GOT3 (cell line): ENCODE measurements around the gene MINDY4B.

Experiments used
- DNase-seq: peaks from one replicate; lab custom pipeline; 2025; ENCODE audit warnings: mixed read lengths; lab: John Stamatoyannopoulos, UW

Gene MINDY4B

DNA sequence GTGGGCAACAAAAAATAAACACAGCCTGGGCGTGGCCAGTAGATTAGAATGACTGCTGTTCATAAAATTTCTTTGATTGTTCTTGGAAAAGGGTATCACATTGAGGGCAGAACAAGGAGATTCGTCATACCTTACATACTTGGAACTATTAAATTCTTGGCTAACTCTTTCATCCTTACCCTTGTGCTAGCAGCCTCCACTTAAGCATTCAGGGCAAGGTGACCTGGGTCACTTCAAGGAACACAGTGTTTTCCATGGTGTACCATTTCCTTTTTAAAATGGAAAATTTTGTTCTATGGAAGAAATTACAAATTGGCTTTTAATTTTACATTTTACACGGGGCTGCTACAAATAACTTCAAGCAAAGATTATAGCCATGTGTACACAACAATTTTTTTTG, 60.8 kb downstream of the MINDY4B start:
- no peak for DNase-seq

DNA sequence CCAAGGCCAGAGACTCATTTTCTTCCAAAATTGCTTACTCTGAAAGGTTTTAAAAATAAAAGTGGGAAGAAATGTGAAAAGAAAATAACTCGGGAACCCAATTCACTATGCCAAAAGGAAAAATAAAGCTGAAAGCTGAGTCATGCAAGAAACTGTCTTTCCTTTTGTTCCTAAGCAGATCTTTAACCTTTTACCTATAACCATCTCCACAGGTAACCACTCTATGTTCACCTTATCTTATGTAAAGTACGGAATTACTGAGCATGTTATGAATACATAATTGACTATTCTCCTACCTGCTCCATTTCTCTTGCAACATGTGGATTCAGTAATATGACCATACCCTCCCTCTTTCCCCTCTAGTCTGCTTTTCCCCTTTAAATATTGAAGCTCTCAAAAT, 62.0 kb downstream of the MINDY4B start:
- no peak for DNase-seq

DNA sequence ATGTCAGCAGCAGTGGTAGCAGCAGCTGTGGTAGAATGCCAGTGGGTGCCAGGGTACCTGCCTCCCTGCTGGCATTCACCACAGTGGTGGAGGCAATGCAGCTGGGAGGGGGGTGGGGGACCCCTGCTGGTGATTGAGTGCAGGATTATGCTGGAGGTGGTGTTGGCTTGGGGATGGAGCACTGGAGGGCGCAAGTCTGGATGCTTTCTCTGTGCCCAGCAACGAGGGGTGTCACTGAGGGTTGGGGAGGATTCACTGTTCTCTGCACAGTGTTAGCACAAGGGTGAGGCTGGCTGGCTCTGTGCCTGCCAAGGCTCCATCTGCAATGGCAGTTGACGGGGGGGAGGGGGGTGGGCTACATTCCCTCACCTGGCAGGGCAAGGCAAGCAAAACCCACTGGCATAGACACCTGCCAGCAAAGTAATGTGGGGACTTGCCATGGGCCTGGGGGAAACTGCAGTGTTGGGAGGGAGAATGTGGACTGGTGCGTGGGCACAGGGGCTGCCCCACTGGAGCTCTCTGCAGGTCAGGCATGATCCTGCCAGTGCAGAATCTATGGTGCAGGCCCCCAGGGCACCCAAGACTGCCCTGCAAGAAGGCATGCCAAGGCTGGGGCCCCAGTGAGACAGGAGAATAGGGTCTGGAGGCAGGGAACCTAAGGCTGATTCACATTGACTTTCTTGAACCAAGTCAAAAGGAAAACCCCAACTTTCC, 64.3 kb downstream of the MINDY4B start:
- no peak for DNase-seq

GRCh38 chr3:150830745-150831144, 74.5 kb downstream of the MINDY4B start:
- DNase-seq = no peak

DNA sequence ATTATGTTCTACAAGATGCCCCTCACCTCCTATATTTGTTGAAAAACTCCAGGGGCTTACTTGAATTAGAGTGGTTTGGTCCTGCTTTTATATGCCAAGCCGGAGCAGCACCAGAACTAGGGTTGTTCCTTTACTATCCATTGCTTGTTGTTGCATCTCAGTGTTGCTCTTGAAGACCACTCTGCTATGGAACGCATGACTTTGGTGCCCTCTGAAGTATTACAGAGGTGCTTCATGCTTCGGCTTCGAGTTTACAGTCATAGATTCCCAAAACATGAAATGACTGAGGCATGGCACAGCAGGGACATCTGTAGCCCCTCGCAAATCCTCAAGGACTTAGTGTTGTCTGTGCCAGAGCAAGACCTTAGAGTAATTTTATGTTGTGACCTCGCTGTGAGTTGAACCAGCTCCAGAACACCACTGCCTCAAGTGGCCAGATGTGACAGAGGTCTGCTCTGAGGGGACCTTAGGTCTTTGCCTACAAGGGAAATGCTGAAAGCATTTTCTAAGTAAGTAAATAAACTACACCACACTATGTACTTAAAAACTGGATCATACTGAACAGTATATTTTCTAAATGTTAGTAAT, 75.1 kb downstream of the MINDY4B start:
- no peak for DNase-seq

DNA sequence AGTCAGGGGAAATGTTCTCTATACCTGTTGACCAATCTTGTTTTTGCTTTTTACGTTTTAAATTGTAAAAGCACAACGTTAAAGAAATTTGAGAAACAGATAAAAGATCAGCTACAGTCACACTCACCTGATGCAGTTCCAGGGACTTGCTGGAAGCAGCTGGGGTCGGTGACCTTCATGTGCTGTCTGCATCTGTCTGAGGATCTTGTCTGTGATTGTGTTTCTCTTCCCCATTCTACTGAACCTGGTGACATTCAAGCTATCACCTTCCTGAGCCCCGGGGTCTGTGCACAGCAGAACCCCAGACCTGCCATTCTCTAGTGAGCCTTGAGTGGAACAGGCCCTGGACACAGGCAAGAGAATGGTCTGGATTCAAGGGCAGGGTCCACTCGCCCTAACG, 75.8 kb downstream of the MINDY4B start:
- no peak for DNase-seq

DNA sequence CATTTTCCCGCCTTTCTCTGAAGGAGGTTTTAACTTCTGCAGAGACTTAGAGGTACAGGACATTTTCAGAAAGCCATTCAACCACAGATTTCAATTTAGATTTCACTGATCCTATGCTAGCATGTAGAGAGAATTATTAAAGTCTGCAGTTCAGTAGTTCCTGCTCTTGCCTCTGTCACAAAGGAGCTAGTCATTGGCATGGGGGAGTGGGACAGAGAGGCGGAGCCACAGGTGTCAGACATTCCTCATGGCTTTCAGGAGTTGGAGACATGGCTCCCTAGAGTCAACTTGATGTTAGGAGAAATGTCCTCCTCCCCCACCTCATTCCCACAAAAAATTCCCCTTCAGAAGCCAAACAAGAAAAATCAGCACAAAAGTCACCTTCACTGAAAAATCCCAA, 76.2 kb downstream of the MINDY4B start:
- no peak for DNase-seq

- no peak for DNase-seq
These were observed 77.0 kb downstream of the MINDY4B start for GRCh38 chr3:150828261-150828660.

DNA sequence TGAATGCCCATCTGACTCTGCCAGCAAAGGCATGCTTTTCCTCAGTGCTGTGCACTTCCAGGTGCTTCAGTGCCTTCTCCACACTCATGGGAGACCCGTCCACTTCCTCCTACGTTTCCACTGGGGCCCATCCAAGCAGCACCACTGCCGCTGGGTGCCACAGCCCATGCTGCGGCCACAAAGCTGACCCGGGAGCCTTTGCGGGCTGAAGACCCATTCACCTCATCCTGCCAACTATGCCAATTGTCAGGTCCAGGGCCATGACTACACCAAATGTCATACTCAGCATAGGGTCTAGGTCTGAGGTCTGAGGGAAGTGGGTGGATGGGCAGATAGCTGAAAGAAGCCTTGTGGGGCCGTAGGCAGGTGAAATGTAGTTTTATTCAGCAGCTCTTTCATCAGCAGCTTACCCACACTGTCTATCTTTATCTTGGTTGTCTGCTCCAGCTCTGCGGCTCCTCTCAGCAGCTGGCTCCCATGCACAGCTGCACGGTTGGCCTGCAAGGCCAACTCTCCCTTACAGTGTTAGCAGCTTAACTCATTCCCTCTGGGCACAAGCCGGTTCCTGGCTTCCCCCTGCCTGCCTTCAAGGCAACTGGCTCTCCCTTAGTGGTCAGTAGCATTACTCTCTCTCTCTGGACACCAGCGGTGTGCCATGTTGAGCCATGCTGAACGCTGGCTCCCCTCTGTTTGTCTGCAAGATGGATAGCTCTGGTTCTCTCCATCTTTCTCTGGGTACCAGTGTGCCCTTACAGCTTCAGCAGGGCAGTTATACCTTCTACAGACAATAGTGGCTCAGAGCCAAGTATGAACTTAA, 78.6 kb downstream of the MINDY4B start:
- DNase-seq = no peak

- no peak for DNase-seq
These were observed 79.3 kb downstream of the MINDY4B start for GRCh38 chr3:150825916-150826377.

GRCh38 chr3:150825192-150825915, 79.9 kb downstream of the MINDY4B start:
- no peak for DNase-seq

GRCh38 chr3:150823277-150823676, 82.0 kb downstream of the MINDY4B start:
- no peak for DNase-seq

- DNase-seq = no peak
These were observed 82.6 kb downstream of the MINDY4B start for GRCh38 chr3:150822636-150823035.
